Left colon (tissue), 2 donors: Measurements from ENCODE around the gene MATR3. TPM values are rescaled to one million over a fixed set of nuclear protein-coding genes. Genes with fewer than 3 reads are reported as not detected.

Source experiments
- ATAC-seq: fragments of 200-7000 bp; cut with Tn5 transposase; one replicate; pipeline ENCODE4 v1.9.1; 2020; ENCODE audit warnings: mild to moderate bottlenecking, moderate library complexity
- DNase-seq, 2 donors: peaks; one replicate each; pipeline ENCODE4 v3.0.0-alpha.2; 2020
- intact Hi-C, 2 donors: fragments of 100-400 bp; cut with DNase I in 1 of 2; cut with micrococcal nuclease in 1 of 2; formaldehyde crosslinking; loops; one replicate each; pipeline versions ENCODE4 v1.11.2 to v1.14.0; 2022; cut with DNase I, micrococcal nuclease
- total RNA-seq, 2 donors: library from RNA; stranded (reverse); fragmentation: NEBNext Ultra II Directional; extraction: Animal tissue kit (Norgen Biotek cat#: 25700); gene quantifications; one replicate each; pipeline ENCODE4 v1.2.1, GENCODE V29; 2021
- donor health status: DM: no; HTN: no; CAD: no.
- donor health status: DM: yes; HTN: yes; CAD: no.

MATR3 gene
- total RNA-seq, 2 donors from 2014 or later = 98.4 to 106 TPM

DNA sequence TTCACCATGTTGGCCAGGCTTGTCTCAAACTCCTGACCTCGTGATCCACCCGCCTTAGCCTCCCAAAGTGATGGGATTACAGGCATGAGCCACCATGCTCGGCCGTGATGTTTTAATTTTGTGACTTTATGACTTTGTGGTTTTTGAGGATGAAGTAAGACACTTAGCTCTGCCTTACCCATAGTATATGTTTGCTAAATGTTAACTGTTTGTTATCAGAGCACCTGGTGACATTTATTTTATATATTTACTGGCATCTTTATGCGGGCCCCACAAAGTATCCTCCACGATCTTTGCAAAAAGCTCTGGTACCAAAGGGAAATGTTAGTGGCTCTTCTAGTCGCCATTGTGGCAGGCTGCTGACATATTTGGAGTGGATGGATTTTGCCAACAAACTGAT, 82.8 kb downstream of the MATR3 start:
- ATAC-seq = no peak
- intact Hi-C loops = no loop called here
- DNase-seq = no peak

DNA sequence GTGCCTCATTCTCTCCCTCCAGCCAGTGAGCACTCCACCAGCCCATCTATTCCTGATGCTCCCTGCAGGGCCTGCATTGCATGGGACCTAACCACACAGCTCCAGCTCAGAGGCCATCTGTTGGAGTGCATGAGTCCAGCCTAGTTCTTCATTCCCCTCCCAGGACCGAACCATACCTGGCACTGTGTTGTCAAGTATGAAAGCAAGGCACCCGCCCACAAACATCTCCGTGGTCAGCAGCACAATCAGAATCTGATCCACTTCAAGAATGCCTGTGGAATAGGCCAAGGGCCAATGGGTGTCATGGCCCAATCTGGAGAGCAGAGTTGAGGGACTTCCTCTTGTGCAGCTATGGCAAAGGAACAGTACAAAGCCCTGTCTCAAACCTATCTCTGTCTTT, 83.7 kb downstream of the MATR3 start:
- no peak for ATAC-seq
- intact Hi-C loops = no loop called here
- no peak for DNase-seq

DNA sequence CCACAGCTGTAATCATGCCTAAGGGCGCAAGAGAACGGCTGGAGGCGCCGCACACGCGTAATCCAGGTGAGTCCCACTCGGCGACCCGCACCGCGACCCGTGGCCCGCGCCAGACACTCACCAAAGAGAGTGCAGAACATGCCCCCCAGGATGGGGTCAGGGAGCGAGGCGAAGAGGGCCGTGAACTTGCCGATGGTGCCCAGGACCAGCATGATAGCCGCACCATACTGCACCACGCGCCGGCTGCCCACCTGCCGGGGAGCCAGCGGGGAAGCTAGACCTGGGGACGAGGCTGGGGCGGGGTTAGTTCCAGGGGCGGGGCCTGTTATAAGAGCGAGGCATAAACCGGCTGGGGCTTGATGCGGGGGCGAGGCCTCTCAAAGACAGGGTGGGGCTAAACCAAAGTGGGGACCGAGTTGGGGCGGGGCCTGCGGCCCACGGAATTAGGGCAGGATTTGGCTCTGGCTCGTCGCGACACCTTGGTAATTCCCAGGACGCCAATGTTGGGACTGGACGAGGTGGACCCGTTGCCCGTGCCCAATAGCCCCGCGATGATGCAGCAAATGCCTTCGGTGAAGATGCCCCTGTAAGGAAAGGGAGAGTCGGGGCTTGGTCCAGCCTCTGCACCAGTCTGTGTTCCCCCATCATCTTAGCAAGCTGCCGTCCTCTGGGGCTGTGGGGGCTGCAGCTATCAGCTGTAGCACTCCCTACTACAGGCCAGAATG, 84.7 kb downstream of the MATR3 start:
- no peak for DNase-seq
- ATAC-seq = no peak

DNA sequence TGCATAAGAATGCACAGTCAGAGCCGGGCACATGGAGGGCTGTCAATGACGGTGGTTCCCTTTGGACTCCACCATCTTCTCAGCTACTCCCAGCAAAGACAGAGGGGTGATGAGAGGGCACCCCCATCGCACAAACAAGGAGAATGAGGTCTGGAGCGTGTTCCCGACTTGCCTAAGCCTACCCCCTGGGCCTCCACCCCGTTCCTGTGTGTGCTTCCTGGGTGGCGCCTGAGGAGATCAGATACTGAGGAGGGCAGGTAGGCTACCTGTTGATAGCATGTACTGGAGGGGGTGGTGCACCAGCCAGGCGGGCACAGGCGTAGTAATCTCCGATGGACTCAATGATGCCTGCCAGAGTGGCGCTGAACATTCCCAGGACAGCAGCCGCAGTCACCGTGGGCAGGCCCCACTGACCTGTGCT, 85.4 kb downstream of the MATR3 start:
- intact Hi-C loops = no loop called here
- no peak for ATAC-seq
- no peak for DNase-seq

More for the DNA sequence above, 84.7 kb downstream of the MATR3 start:
- intact Hi-C loops = no loop called here

DNA sequence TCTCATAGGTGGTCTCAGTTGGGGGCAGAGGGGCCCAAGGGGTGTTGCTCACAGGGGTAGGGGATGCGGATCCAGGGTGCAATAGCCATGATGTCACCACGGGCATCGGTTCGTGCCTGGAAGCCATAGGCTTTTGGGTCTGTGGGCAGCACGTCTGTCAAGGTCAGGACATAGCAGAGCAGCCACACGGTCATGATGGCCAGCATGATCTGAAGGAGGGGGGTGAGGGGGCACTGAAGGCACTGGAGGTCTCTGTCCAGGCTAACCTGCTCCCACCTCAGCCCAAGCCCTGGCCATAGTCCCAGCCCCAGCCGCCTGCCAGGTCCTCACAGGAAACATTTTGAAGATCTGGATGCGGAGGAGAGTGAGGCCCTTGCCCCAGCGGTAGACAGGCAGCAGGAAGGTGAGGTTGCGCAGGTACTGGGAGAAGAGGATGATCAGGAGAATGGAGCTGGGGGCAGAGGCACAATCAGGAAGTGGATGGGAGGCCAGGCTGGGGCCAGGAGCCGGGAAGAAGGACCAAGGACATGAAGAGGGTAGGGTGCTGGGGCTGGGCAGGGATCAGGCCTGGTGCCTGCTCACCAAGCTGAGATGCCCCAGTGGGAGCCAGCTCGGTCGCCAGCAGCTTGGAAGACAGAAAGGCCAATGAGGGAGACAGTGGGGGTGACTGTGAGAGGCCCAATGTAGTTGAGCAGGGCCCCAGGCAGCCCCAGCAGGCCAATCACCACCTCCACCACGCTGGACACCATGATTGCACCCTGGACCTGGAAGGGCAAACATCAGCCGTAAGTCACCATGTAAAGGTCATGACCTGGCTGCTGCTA, 86.3 kb downstream of the MATR3 start:
- DNase-seq (no peak), ATAC-seq (no peak)
- intact Hi-C loops = no loop called here

Other genes starting within 250 kb of the MATR3 start
- gene SIL1, start 95.4 kb upstream of the MATR3 start, total RNA-seq = 10 to 100 TPM; 29.9 to 33.0 TPM
- gene PAIP2, start 48.1 kb downstream of the MATR3 start, total RNA-seq = 10 to 100 TPM; 28.0 to 47.5 TPM
- gene SLC23A1, start 89.6 kb downstream of the MATR3 start, total RNA-seq = 1 to 10 TPM; 4.8 to 5.9 TPM
- gene MZB1, start 96.2 kb downstream of the MATR3 start, total RNA-seq = 10 to 100 TPM in 1 of 2 donors, 1 to 10 TPM in 1; 6.0 to 36.9 TPM
- under 1 TPM; 0.42 to 0.55 TPM for gene PROB1, start 101.4 kb downstream of the MATR3 start, total RNA-seq
- 1 to 10 TPM; 3.6 to 3.8 TPM for gene SPATA24, start 110.3 kb downstream of the MATR3 start, total RNA-seq
- 1 to 10 TPM; 2.4 to 4.6 TPM for gene DNAJC18, start 145.8 kb downstream of the MATR3 start, total RNA-seq
- 1 to 10 TPM; 3.9 to 4.5 TPM for gene ECSCR, start 169.0 kb downstream of the MATR3 start, total RNA-seq
- 1 to 10 TPM; 2.8 to 3.7 TPM for gene SMIM33, start 177.3 kb downstream of the MATR3 start, total RNA-seq
- 10 to 100 TPM; 25.0 to 55.6 TPM for gene STING1, start 189.0 kb downstream of the MATR3 start, total RNA-seq